Epithelial cell of esophagus (primary cell): ENCODE measurements around the gene HSPA4.
"Not testable (repeated sequence)": the region's sequence is repeated elsewhere in the genome, so short reads cannot be mapped to it uniquely, and the experiment has no call there.

Experiments used
- DNase-seq: peaks from one replicate; pipeline ENCODE4 v3.0.0; 2010; ENCODE audit warnings: low read depth
- H3K4me3 ChIP-seq: 2 replicates; pipeline ENCODE4 v1.5.1; 2011; ENCODE audit warnings: mild to moderate bottlenecking, low read length, control low read depth
- TF ChIP-seq, protein P1 (sequence below): IDR thresholded peaks from 2 replicates; pipeline ENCODE4 v1.5.1; 2011; ENCODE audit warnings: low read depth, mild to moderate bottlenecking, low read length, control low read depth, inconsistent platforms; ENCODE audit not compliant: insufficient read depth; ENCODE audit errors: missing control alignments

HSPA4 gene

DNA sequence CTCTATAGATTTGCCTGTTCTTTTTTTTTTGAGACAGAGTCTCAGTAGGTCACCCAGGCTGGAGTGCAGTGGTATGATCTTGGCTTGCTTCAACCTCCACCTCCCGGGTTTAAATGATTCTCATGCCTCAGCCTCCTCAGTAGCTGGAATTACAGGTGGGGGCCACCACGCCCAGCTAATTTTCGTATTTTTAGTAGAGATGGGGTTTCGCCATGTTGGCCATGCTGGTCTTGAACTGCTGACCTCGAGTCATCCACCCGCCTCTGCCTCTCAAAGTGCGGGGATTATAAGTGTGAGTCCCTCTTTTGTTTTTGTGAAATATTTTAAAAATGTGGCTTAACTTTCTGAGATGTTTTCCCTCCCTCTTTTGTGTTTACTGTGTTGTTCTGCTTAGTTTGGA is 29.2 kb downstream of the HSPA4 start:
- H3K4me3 ChIP-seq = no peak overlapping the region
- no peak for DNase-seq
- TF ChIP-seq, protein P1, sequence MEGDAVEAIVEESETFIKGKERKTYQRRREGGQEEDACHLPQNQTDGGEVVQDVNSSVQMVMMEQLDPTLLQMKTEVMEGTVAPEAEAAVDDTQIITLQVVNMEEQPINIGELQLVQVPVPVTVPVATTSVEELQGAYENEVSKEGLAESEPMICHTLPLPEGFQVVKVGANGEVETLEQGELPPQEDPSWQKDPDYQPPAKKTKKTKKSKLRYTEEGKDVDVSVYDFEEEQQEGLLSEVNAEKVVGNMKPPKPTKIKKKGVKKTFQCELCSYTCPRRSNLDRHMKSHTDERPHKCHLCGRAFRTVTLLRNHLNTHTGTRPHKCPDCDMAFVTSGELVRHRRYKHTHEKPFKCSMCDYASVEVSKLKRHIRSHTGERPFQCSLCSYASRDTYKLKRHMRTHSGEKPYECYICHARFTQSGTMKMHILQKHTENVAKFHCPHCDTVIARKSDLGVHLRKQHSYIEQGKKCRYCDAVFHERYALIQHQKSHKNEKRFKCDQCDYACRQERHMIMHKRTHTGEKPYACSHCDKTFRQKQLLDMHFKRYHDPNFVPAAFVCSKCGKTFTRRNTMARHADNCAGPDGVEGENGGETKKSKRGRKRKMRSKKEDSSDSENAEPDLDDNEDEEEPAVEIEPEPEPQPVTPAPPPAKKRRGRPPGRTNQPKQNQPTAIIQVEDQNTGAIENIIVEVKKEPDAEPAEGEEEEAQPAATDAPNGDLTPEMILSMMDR = no peak

- DNase-seq = no peak
- H3K4me3 ChIP-seq = no peak overlapping the region
- TF ChIP-seq, protein P1 = no peak
Observed at GRCh38 chr5:133081703-133082102, 29.9 kb downstream of the HSPA4 start.

- TF ChIP-seq, protein P1 = no peak
- DNase-seq = no peak
- no peak overlapping the region for H3K4me3 ChIP-seq
Observed at GRCh38 chr5:133082128-133082527, 30.3 kb downstream of the HSPA4 start.

DNA sequence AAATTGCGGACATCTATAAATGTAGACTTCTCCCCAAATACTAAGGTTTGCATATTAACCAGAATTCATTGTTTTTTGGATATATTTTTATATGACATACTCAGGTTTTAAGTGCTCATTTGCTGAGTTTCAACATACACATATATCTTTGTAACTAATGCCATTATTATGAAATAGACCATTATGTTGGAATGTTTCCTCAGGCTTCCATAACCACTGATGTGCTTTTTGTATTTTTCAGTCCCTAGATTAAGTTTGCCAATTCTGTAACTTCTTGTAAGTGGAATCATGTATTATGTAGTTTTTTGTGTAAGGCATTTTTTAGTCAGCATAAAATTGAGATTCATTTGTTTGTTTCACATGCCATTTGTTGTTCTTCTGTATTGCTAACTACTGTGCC is 32.1 kb downstream of the HSPA4 start:
- DNase-seq = no peak
- H3K4me3 ChIP-seq = no peak overlapping the region
- TF ChIP-seq, protein P1 = no peak

- not testable (repeated sequence) for H3K4me3 ChIP-seq, DNase-seq
Observed at GRCh38 chr5:133085171-133085570, 33.4 kb downstream of the HSPA4 start.

- TF ChIP-seq, protein P1 = no peak
Observed at GRCh38 chr5:133086366-133086875, 34.6 kb downstream of the HSPA4 start.

DNA sequence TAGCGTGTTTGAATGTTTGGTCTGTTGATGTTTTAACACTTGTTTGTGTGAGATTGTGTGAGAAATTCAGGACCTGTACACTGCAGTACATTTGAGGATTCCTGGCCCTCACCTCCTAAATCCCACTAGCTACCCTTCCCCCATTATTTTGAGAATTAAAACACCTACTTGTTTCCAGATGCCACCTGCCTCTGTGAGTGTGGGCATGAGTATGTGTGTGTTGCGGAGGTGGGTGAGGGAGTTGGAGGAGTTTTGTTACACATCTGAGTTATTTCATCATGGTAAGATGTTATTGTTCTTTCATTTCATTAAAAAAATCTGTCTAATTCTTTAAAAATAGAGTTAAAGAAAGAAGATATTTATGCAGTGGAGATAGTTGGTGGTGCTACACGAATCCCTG is 36.3 kb downstream of the HSPA4 start:
- no peak for DNase-seq
- TF ChIP-seq, protein P1 = no peak
- H3K4me3 ChIP-seq = no peak overlapping the region

More at GRCh38 chr5:133086366-133086875, 34.6 kb downstream of the HSPA4 start:
- H3K4me3 ChIP-seq = no peak overlapping the region
- no peak for DNase-seq
